Gastrocnemius medialis (tissue), 4 donors: Measurements from ENCODE around the gene TMEM61. TPM values are rescaled to one million over a fixed set of nuclear protein-coding genes. Genes with fewer than 3 reads are reported as not detected.
"Not testable (repeated sequence)": the region's sequence is repeated elsewhere in the genome, so short reads cannot be mapped to it uniquely, and the experiment has no call there.

Experiments
- ATAC-seq, 2 donors: fragments of 150-250 bp; one replicate each; pipeline ENCODE4 v1.9.1; 2016
- DNase-seq, 2 donors: peaks; one replicate each; pipeline ENCODE4 v3.0.0-alpha.2; 2019
- H3K27ac ChIP-seq, 4 donors: fragments of 200-600 bp; sonication (generic); 1 replicate in 1 of 4; 2 replicates in 3 of 4; pipeline ENCODE4 v1.5.1; 2016 to 2018; ENCODE audit warnings: mild to moderate bottlenecking in 2 of 4, moderate library complexity in 1 of 4
- H3K27me3 ChIP-seq, 3 donors: fragments of 200-600 bp; sonication (generic) in 2 of 3; 1 replicate in 1 of 3; 2 replicates in 2 of 3; pipeline versions ENCODE4 v1.5.1 to v1.6.0; 2016 to 2019; ENCODE audit warnings: mild to moderate bottlenecking in 1 of 3, moderate library complexity in 1 of 3
- H3K36me3 ChIP-seq, 2 donors: fragments of 200-600 bp; sonication (generic) in 1 of 2; one replicate each; pipeline ENCODE4 v1.5.1; 2017 to 2018
- H3K4me1 ChIP-seq, 2 donors: fragments of 200-600 bp; sonication (generic) in 1 of 2; one replicate each; pipeline ENCODE4 v1.5.1; 2016 to 2017; ENCODE audit warnings: mild to moderate bottlenecking in 2 of 2
- H3K4me3 ChIP-seq, 4 donors: fragments of 200-600 bp; sonication (generic) in 3 of 4; 1 replicate in 1 of 4; 2 replicates in 3 of 4; pipeline ENCODE4 v1.5.1; 2016 to 2019; ENCODE audit warnings: mild to moderate bottlenecking in 2 of 4
- H3K9me3 ChIP-seq, 3 donors: fragments of 200-600 bp; sonication (generic) in 2 of 3; 1 replicate in 1 of 3; 2 replicates in 2 of 3; pipeline ENCODE4 v1.5.1; 2016 to 2019
- CTCF ChIP-seq, 5 experiments: fragments of 450-650 bp in 3 of 5; fragments of 200-600 bp in 2 of 5; sonication (generic) in 2 of 5; IDR thresholded peaks in 4 of 5; conservative IDR thresholded peaks in 1 of 5; 1 replicate in 4 of 5; 2 replicates in 1 of 5; pipeline ENCODE4 v1.5.1; 2016 to 2019; ENCODE audit warnings: antibody characterized with exemption in 5 of 5, mild to moderate bottlenecking in 3 of 5, moderate library complexity in 3 of 5
- POLR2A ChIP-seq, 2 donors: fragments of 450-650 bp; IDR thresholded peaks; one replicate each; pipeline ENCODE4 v1.6.1; 2017; ENCODE audit warnings: antibody characterized with exemption in 2 of 2, mild to moderate bottlenecking in 2 of 2, moderate library complexity in 2 of 2
- in situ Hi-C, 4 donors: fragments of 200-750 bp; cut with MboI; loops; one replicate each; pipeline versions ENCODE4 v1.15.0 to v1.8.0; 2017; ENCODE audit warnings: low sequenced_read_pairs in 4 of 4
- intact Hi-C: fragments of 100-400 bp; cut with DNase I; formaldehyde crosslinking; loops from one replicate; pipeline ENCODE4 v1.15.1; 2023; ENCODE audit warnings: low total_unique reads
- total RNA-seq, 4 donors: library from RNA; depleted of rRNA; stranded (reverse); fragments of >200 nt; gene quantifications; one replicate each; pipeline versions ENCODE4 v1.1.0 to v1.2.3, GENCODE V29; 2016

TMEM61 gene
- total RNA-seq, 4 donors from 2014 or later = 0.58 TPM; not detected in 3

DNA sequence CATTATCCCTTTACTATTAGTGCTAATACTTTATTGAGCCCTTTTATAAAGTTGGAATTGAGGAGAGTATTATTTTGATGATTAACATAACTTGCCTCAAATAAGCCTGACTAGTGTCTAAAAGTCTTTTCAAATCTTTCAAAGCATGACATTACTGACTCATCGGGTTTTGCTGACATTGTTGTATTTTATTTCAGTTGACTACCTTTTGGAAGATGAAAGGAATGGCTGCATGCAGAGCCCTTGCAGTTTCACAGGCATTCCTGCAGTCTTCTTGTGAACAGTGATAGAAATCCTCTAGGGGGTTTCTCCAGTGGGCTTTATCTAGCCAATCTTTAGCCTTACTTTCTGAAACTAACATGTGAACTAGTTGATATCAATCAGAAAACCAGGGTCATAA is 43.0 kb upstream of the TMEM61 start:
- no peak for TF ChIP-seq POLR2A (IDR thresholded peaks at IDR 0.05)
- TF ChIP-seq CTCF (IDR thresholded peaks at IDR 0.05 in 4 of 5, conservative IDR thresholded peaks at IDR 0.05 in 1 of 5) = no peak
- intact Hi-C loops (no loop called here), in situ Hi-C loops (no loop called here)
- H3K27ac ChIP-seq = no peak overlapping the region
- H3K4me1 ChIP-seq = peaks cover 0 to 6% of the 10 kb centered on the region in 2 donors
- no peaks in the 10 kb centered on the region for H3K27me3 ChIP-seq
- no peak for ATAC-seq
- no peaks in the 10 kb centered on the region for H3K9me3 ChIP-seq
- H3K4me3 ChIP-seq = no peak overlapping the region
- no peak for DNase-seq
- no peaks in the 10 kb centered on the region for H3K36me3 ChIP-seq

GRCh38 chr1:54938955-54939354 is 41.5 kb upstream of the TMEM61 start:
- H3K4me1 ChIP-seq, intact Hi-C loops, in situ Hi-C loops, H3K36me3 ChIP-seq, H3K27me3 ChIP-seq, H3K27ac ChIP-seq, H3K9me3 ChIP-seq, DNase-seq, ATAC-seq, H3K4me3 ChIP-seq: not testable (repeated sequence)

GRCh38 chr1:54940042-54940441 is 40.4 kb upstream of the TMEM61 start:
- Histone ChIP-seq H3K27me3 (no peaks in the 10 kb centered on the region), H3K36me3 (no peaks in the 10 kb centered on the region), H3K27ac (no peak overlapping the region), H3K4me1 (peaks cover 0 to 3% of the 10 kb centered on the region in 2 donors), H3K4me3 (no peak overlapping the region), H3K9me3 (no peaks in the 10 kb centered on the region)
- in situ Hi-C loops = no loop called here
- no peak for TF ChIP-seq POLR2A (IDR thresholded peaks at IDR 0.05)
- TF ChIP-seq CTCF (IDR thresholded peaks at IDR 0.05 in 4 of 5, conservative IDR thresholded peaks at IDR 0.05 in 1 of 5) = no peak
- DNase-seq (no peak), ATAC-seq (no peak)
- intact Hi-C loops = no loop called here

- no peak for DNase-seq
- Histone ChIP-seq H3K27me3 (no peaks in the 10 kb centered on the region), H3K36me3 (no peaks in the 10 kb centered on the region), H3K9me3 (no peaks in the 10 kb centered on the region), H3K27ac (no peak overlapping the region), H3K4me3 (no peak overlapping the region), H3K4me1 (peaks cover 0 to 4% of the 10 kb centered on the region in 2 donors)
- TF ChIP-seq POLR2A (IDR thresholded peaks at IDR 0.05) = no peak
- no peak for TF ChIP-seq CTCF (IDR thresholded peaks at IDR 0.05 in 4 of 5, conservative IDR thresholded peaks at IDR 0.05 in 1 of 5)
- intact Hi-C loops (no loop called here), in situ Hi-C loops (no loop called here)
- ATAC-seq = no peak
Measured at GRCh38 chr1:54942976-54943375, 37.5 kb upstream of the TMEM61 start.

GRCh38 chr1:54944610-54945392 is 35.6 kb upstream of the TMEM61 start:
- Histone ChIP-seq H3K9me3 (no peaks in the 10 kb centered on the region), H3K4me1 (peaks cover 0 to 4% of the 10 kb centered on the region in 2 donors), H3K27me3 (no peaks in the 10 kb centered on the region), H3K27ac (peak overlapping the region in 3 of 4 donors; percentile 45 to 66 (median 62)), H3K4me3 (peak overlapping the region; percentile 20 to 44 (median 30)), H3K36me3 (no peaks in the 10 kb centered on the region)
- intact Hi-C loops = loop anchor here (1.0 kb wide), 1 partner anchor 52 kb away; no protein-coding TSS in a partner anchor
- TF ChIP-seq CTCF (IDR thresholded peaks at IDR 0.05 in 4 of 5, conservative IDR thresholded peaks at IDR 0.05 in 1 of 5) (peak; percentile 49 to 81 (median 72)), POLR2A (IDR thresholded peaks at IDR 0.05) (no peak)
- peak; percentile 48 to 61 for DNase-seq
- in situ Hi-C loops = loop anchor here in 2 of 4 donors (5.0 kb wide), 1 partner anchor 52 kb away; the partner anchor contains the start of gene BSND (in 2 of the 2)
- ATAC-seq = peak; percentile 84 to 90
